K562 (cell line): ENCODE data around the gene GGCT. TPM values are rescaled to one million over a fixed set of nuclear protein-coding genes. Genes with fewer than 3 reads are reported as not detected.
A peak's percentile ranks its signal among the peaks of the same experiment; 100 is the strongest.

Experiments
- ATAC-seq: fragments of 200-7000 bp; cut with Tn5 transposase; 3 replicates; pipeline ENCODE4 v1.9.1; 2020; ENCODE audit warnings: moderate library complexity
- BruUV-seq: library from RNA; stranded (reverse); fragments of 400-500 nt; replicated peaks from 2 replicates; lab custom pipeline; 2021; lab: Mats Ljungman, UMichigan
- CTCF ChIA-PET: fragments of 300-600 bp; formaldehyde crosslinking; extraction: SDS; loops from one replicate; lab custom pipeline; 2021; ENCODE audit warnings: low intra/inter-chr PET ratio; lab: Yijun Ruan, JAX
- POLR2A ChIA-PET: fragments of 300-600, 350-650 bp; sonication (Branson Sonifier 250); formaldehyde crosslinking; extraction: SDS; loops from one replicate; lab custom pipeline; 2021; ENCODE audit warnings: antibody characterized with exemption, inconsistent platforms; lab: Yijun Ruan, JAX
- DNase-seq, 4 experiments: peaks; one replicate each; pipeline versions ENCODE4 v3.0.0 to v3.0.0-alpha.2; 2011 to 2018; ENCODE audit warnings: low spot score in 3 of 4, mixed read lengths in 3 of 4; ENCODE audit errors: extremely low read depth in 1 of 4
- FAIRE-seq: peaks from 2 replicates; lab custom pipeline; 2011; peaks lifted over from hg19 to GRCh38; lab: Jason Lieb, UNC
- H2AFZ ChIP-seq: 2 replicates; pipeline ENCODE4 v1.6.0; 2011; ENCODE audit warnings: low read depth, low read length, control low read depth, inconsistent platforms
- H3K27ac ChIP-seq: fragments of 200-600 bp; 3 replicates; pipeline ENCODE4 v1.8.0; 2011; ENCODE audit warnings: low read depth, mild to moderate bottlenecking, control low read depth, inconsistent platforms, low read length, moderate library complexity, mixed read lengths; ENCODE audit errors: extremely low read depth
- H3K27me3 ChIP-seq, 2 experiments: fragments of 300-600 bp in 1 of 2; 2 replicates in 1 of 2; 3 replicates in 1 of 2; pipeline versions ENCODE4 v1.6.0 to v1.8.0; 2011; ENCODE audit warnings: inconsistent platforms in 2 of 2, low read length in 2 of 2, mild to moderate bottlenecking in 1 of 2, mixed read lengths in 1 of 2, moderate library complexity in 1 of 2; ENCODE audit not compliant: control insufficient read depth in 2 of 2, insufficient read depth in 2 of 2
- H3K36me3 ChIP-seq: fragments of 300-600 bp; 3 replicates; pipeline ENCODE4 v1.8.0; 2011; ENCODE audit warnings: mild to moderate bottlenecking, low read length, inconsistent platforms; ENCODE audit not compliant: control insufficient read depth, insufficient read depth
- H3K4me1 ChIP-seq, 2 experiments: fragments of 200-600 bp in 1 of 2; replicated peaks in 1 of 2; 2 replicates in 1 of 2; 3 replicates in 1 of 2; pipeline versions ENCODE4 v1.5.1 to v1.8.0; 2011; ENCODE audit warnings: inconsistent platforms in 2 of 2, low read length in 2 of 2, mild to moderate bottlenecking in 1 of 2, mixed read lengths in 1 of 2, moderate library complexity in 1 of 2; ENCODE audit not compliant: control insufficient read depth in 2 of 2, insufficient read depth in 2 of 2
- H3K4me2 ChIP-seq: 2 replicates; pipeline ENCODE4 v1.6.1; 2011; ENCODE audit warnings: low read length, control low read depth, inconsistent platforms, mixed read lengths; ENCODE audit not compliant: insufficient read depth
- H3K4me3 ChIP-seq: fragments of 200-600 bp; sonication (generic), shearing (Covaris generic); 2 replicates; pipeline ENCODE4 v1.5.1; 2016; ENCODE audit warnings: control low read depth, inconsistent platforms
- H3K79me2 ChIP-seq: fragments of 200-600 bp; 3 replicates; pipeline ENCODE4 v1.8.0; 2011; ENCODE audit warnings: low read length, inconsistent platforms; ENCODE audit not compliant: control insufficient read depth, insufficient read depth
- H3K9ac ChIP-seq, 2 experiments: 2 replicates each; pipeline versions ENCODE4 v1.6.0 to v1.6.1; 2011; ENCODE audit warnings: low read depth in 2 of 2, low read length in 2 of 2, control low read depth in 1 of 2, inconsistent platforms in 1 of 2, mild to moderate bottlenecking in 1 of 2, mixed read lengths in 1 of 2; ENCODE audit not compliant: insufficient read depth in 1 of 2
- H3K9me1 ChIP-seq: one replicate; pipeline ENCODE4 v1.6.0; 2011; ENCODE audit warnings: inconsistent platforms, mild to moderate bottlenecking, low read length, moderate library complexity; ENCODE audit not compliant: control insufficient read depth, insufficient read depth
- H3K9me3 ChIP-seq: replicated peaks from 2 replicates; pipeline ENCODE4 v1.5.1; 2011; ENCODE audit warnings: low read depth, low read length, inconsistent platforms; ENCODE audit not compliant: control insufficient read depth, insufficient read depth
- H4K20me1 ChIP-seq: replicated peaks from 2 replicates; pipeline ENCODE4 v1.6.1; 2011; ENCODE audit warnings: low read length, inconsistent platforms, mixed read lengths; ENCODE audit not compliant: control insufficient read depth, insufficient read depth
- ADNP ChIP-seq: fragments of 200-800 bp; sonication (Bioruptor generic); IDR thresholded peaks from 2 replicates; pipeline ENCODE4 v1.6.1; 2016; ENCODE audit warnings: missing genetic modification characterization, missing compliant biosample characterization
- BCOR ChIP-seq: fragments of 450-650 bp; IDR thresholded peaks from 2 replicates; pipeline ENCODE4 v1.6.1; 2016
- BMI1 ChIP-seq: fragments of 150-350 bp; IDR thresholded peaks from 2 replicates; pipeline ENCODE4 v1.6.1; 2014; ENCODE audit warnings: low read length
- DLX4 ChIP-seq: fragments of 250-450 bp; sonication (Bioruptor Pico); IDR thresholded peaks from 2 replicates; pipeline ENCODE4 v1.6.1; 2021; ENCODE audit warnings: mild to moderate bottlenecking
- HDAC1 ChIP-seq, 2 experiments: fragments of 450-650 bp; IDR thresholded peaks; 2 replicates each; pipeline ENCODE4 v1.6.1; 2016 to 2017; ENCODE audit warnings: inconsistent platforms in 1 of 2, mild to moderate bottlenecking in 1 of 2, moderate library complexity in 1 of 2
- KDM1A ChIP-seq, 2 experiments: fragments of 450-650 bp; IDR thresholded peaks; 2 replicates each; pipeline ENCODE4 v1.6.1; 2016; ENCODE audit warnings: mild to moderate bottlenecking in 2 of 2
- MECOM ChIP-seq: fragments of 250-450 bp; sonication (Bioruptor Pico); IDR thresholded peaks from 2 replicates; pipeline ENCODE4 v1.8.0; 2022; ENCODE audit warnings: inconsistent platforms
- POLR2B ChIP-seq: fragments of 450-650 bp; IDR thresholded peaks from 2 replicates; pipeline ENCODE4 v1.6.1; 2018; ENCODE audit warnings: low read depth; ENCODE audit not compliant: partially characterized antibody
- POLR2G ChIP-seq: fragments of 200-400 bp; formaldehyde crosslinking; IDR thresholded peaks from 2 replicates; pipeline ENCODE4 v1.6.1; 2017; ENCODE audit warnings: low read depth, mild to moderate bottlenecking, antibody characterized with exemption, low read length, moderate library complexity
- RBM25 ChIP-seq: fragments of 200-400 bp; formaldehyde crosslinking; IDR thresholded peaks from 2 replicates; pipeline ENCODE4 v1.6.1; 2018; ENCODE audit warnings: low read length, low read depth, moderate library complexity; ENCODE audit not compliant: severe bottlenecking
- RREB1 ChIP-seq: fragments of 250-450 bp; sonication (Bioruptor Pico); IDR thresholded peaks from 2 replicates; pipeline ENCODE4 v1.4.0; 2020
- SRF ChIP-seq, 2 experiments: fragments of 250-450, 450-650 bp in 1 of 2; sonication (Bioruptor Pico) in 1 of 2; sonication (generic) in 1 of 2; formaldehyde crosslinking; IDR thresholded peaks; 2 replicates each; pipeline versions ENCODE4 v1.5.0 to v1.5.1; 2020 to 2022; ENCODE audit warnings: mild to moderate bottlenecking in 1 of 2, missing genetic modification reagents in 1 of 2
- ZFP91 ChIP-seq: sonication (generic); formaldehyde crosslinking; IDR thresholded peaks from 2 replicates; pipeline ENCODE4 v1.8.0; 2022; ENCODE audit warnings: mild to moderate bottlenecking, missing genetic modification reagents
- ZNF217 ChIP-seq: sonication (generic); formaldehyde crosslinking; IDR thresholded peaks from 2 replicates; pipeline ENCODE4 v1.8.0; 2022; ENCODE audit warnings: mild to moderate bottlenecking, missing genetic modification reagents
- ZSCAN32 ChIP-seq: fragments of 450-650 bp; formaldehyde crosslinking; IDR thresholded peaks from 2 replicates; pipeline ENCODE4 v1.4.0; 2020; ENCODE audit warnings: mild to moderate bottlenecking, moderate library complexity
- WGBS: fragments of 100-300 bp; shearing (Covaris generic); methylation state at CpG from one replicate; pipeline ENCODE4 v1.1.6; 2016; ENCODE audit warnings: low coverage, mixed read lengths; ENCODE audit not compliant: insufficient coverage; ENCODE audit errors: missing lambda C conversion rate; 5-methylcytosine and 5-hydroxymethylcytosine counted together
- in situ Hi-C: fragments of 300-500 bp; cut with MboI; formaldehyde crosslinking; loops from 4 replicates; pipeline ENCODE4 v1.15.0; 2018; ENCODE audit warnings: inconsistent platforms, mixed read lengths
- intact Hi-C: fragments of 100-400 bp; cut with micrococcal nuclease; formaldehyde crosslinking; loops from 2 replicates; pipeline ENCODE4 v1.14.2; 2022
- polyA plus RNA-seq, 8 experiments: library from polyadenylated mRNA; depleted of rRNA in 4 of 8; stranded (reverse) in 5 of 8; unstranded in 3 of 8; fragments of >200 nt; fragmentation: Nextera tagmentation in 2 of 8; fragmentation: Illumina TruSeq in 1 of 8; extraction: Ambion mirVana in 2 of 8; extraction: Trizol in 1 of 8; gene quantifications; 2 replicates each; pipeline versions ENCODE4 v1.2.1 to v1.2.3, GENCODE V29; 2011 to 2014; ENCODE audit warnings: inconsistent platforms in 1 of 8, missing spikeins in 1 of 8
- total RNA-seq, 7 experiments: library from RNA; depleted of rRNA in 6 of 7; stranded (reverse); fragments of >200 nt in 6 of 7; fragmentation: Illumina TruSeq in 2 of 7; extraction: Trizol in 2 of 7; gene quantifications; 2 replicates each; pipeline versions ENCODE4 v1.2.1 to v1.2.3, GENCODE V29; 2011 to 2021; ENCODE audit warnings: low replicate concordance in 1 of 7

The GGCT gene
- total and polyA plus RNA-seq, 9 of the 15 experiments (the other 6 are each of a cell fraction or from before 2014, with no cell fraction given) = 79.0 to 349 (median 136) TPM

GRCh38 chr7:30473903-30474302 is 30.7 kb downstream of the GGCT start:
- no peaks in the 10 kb centered on the region for H3K36me3 ChIP-seq
- ChIA-PET CTCF (no interaction called here), POLR2A (no interaction called here)
- H3K9me1 ChIP-seq = peaks cover 3% of the 10 kb centered on the region
- H3K4me2 ChIP-seq = no peak overlapping the region
- no peak overlapping the region for H3K9ac ChIP-seq
- peaks cover 25 to 43% of the 10 kb centered on the region in 2 experiments for H3K4me1 ChIP-seq
- WGBS = 73% methylated on average over 1 of the region's 1 CpG
- in situ Hi-C loops (no loop called here), intact Hi-C loops (no loop called here)
- no peak overlapping the region for H3K27ac ChIP-seq
- H4K20me1 ChIP-seq = peaks cover 4% of the 10 kb centered on the region; the same call in 1 of the 2 replicates
- no peaks in the 10 kb centered on the region for H3K27me3 ChIP-seq
- no peak overlapping the region for H3K4me3 ChIP-seq
- ATAC-seq (no peak), DNase-seq (no peak), FAIRE-seq (no peak)
- H3K79me2 ChIP-seq = peaks cover 5% of the 10 kb centered on the region; the same call in 1 of the 3 replicates
- no peak overlapping the region for H2AFZ ChIP-seq
- H3K9me3 ChIP-seq = no peaks in the 10 kb centered on the region
- BruUV-seq = no TSS peak
- TF ChIP-seq ADNP (tag) (peak; percentile 78), RBM25 (peak; percentile 82), HDAC1 (IDR thresholded peaks at IDR 0.05) (no peak), BMI1 (no peak), ZFP91 (CRISPR knock-in tag) (no peak), DLX4 (CRISPR knock-in tag) (no peak), SRF (CRISPR knock-in tag; IDR thresholded peaks at IDR 0.05) (no peak), ZSCAN32 (no peak), RREB1 (no peak), ZNF217 (CRISPR knock-in tag) (no peak), BCOR (peak; percentile 80), POLR2G (no peak), MECOM (no peak), POLR2B (no peak), KDM1A (IDR thresholded peaks at IDR 0.05) (peak; percentile 58 to 71; a peak in 3 of 4 replicates)
